ENCODE data around the gene CFAP58. TPM values are rescaled to one million over a fixed set of nuclear protein-coding genes. Genes with fewer than 3 reads are reported as not detected.
A peak's percentile ranks its signal among the peaks of the same experiment; 100 is the strongest.

Gene CFAP58
- total RNA-seq, 6 experiments from 2014 or later = 0.35 to 1.1 (median 0.41) TPM

- H3K27ac Mint-ChIP-seq = no peak overlapping the region
- H3K27me3 Mint-ChIP-seq (ENCODE audit: insufficient read depth) = no peaks in the 10 kb centered on the region
- no peak for TF ChIP-seq CTCF (IDR thresholded peaks at IDR 0.05)
- no peaks in the 10 kb centered on the region for H3K36me3 Mint-ChIP-seq (ENCODE audit: low read depth)
- H3K4me1 Mint-ChIP-seq (ENCODE audit: low read depth) = peaks cover 12% of the 10 kb centered on the region; the same call in 1 of the 2 replicates
- no peak for DNase-seq
- no peak overlapping the region for H3K4me3 Mint-ChIP-seq
- no peaks in the 10 kb centered on the region for H3K9me3 Mint-ChIP-seq
These were observed 4.0 kb upstream of the CFAP58 start for GRCh38 chr10:104349623-104350126.

GRCh38 chr10:104350127-104350635, 3.5 kb upstream of the CFAP58 start:
- Mint-ChIP-seq H3K9me3 (no peaks in the 10 kb centered on the region), H3K27ac (no peak overlapping the region), H3K4me1 (ENCODE audit: low read depth) (peaks cover 12% of the 10 kb centered on the region; the same call in 1 of the 2 replicates), H3K27me3 (ENCODE audit: insufficient read depth) (no peaks in the 10 kb centered on the region), H3K4me3 (no peak overlapping the region), H3K36me3 (ENCODE audit: low read depth) (no peaks in the 10 kb centered on the region)
- DNase-seq = peak; percentile 70
- peak; percentile 78 for TF ChIP-seq CTCF (IDR thresholded peaks at IDR 0.05)

GRCh38 chr10:104351061-104351702, 2.5 kb upstream of the CFAP58 start:
- TF ChIP-seq CTCF (IDR thresholded peaks at IDR 0.05) = no peak
- Mint-ChIP-seq H3K27me3 (ENCODE audit: insufficient read depth) (no peaks in the 10 kb centered on the region), H3K27ac (no peak overlapping the region), H3K36me3 (ENCODE audit: low read depth) (no peaks in the 10 kb centered on the region), H3K9me3 (no peaks in the 10 kb centered on the region), H3K4me3 (peak overlapping the region; percentile 63), H3K4me1 (ENCODE audit: low read depth) (peaks cover 12% of the 10 kb centered on the region; the same call in 1 of the 2 replicates)
- DNase-seq = peak; percentile 78

- Mint-ChIP-seq H3K4me3 (peak overlapping the region; percentile 63), H3K36me3 (ENCODE audit: low read depth) (no peaks in the 10 kb centered on the region), H3K27ac (no peak overlapping the region), H3K27me3 (ENCODE audit: insufficient read depth) (no peaks in the 10 kb centered on the region), H3K9me3 (no peaks in the 10 kb centered on the region), H3K4me1 (ENCODE audit: low read depth) (peaks cover 12% of the 10 kb centered on the region; the same call in 1 of the 2 replicates)
- DNase-seq = no peak
- TF ChIP-seq CTCF (IDR thresholded peaks at IDR 0.05) = no peak
These were observed 1.7 kb upstream of the CFAP58 start for GRCh38 chr10:104351919-104352318.

GRCh38 chr10:104359811-104360210, 6.2 kb downstream of the CFAP58 start:
- TF ChIP-seq CTCF (IDR thresholded peaks at IDR 0.05) = no peak
- H3K9me3 Mint-ChIP-seq = peaks cover 12% of the 10 kb centered on the region
- H3K4me3 Mint-ChIP-seq = no peak overlapping the region
- no peak for DNase-seq
- no peak overlapping the region for H3K27ac Mint-ChIP-seq
- H3K4me1 Mint-ChIP-seq (ENCODE audit: low read depth) = no peaks in the 10 kb centered on the region
- H3K27me3 Mint-ChIP-seq (ENCODE audit: insufficient read depth) = peaks cover 8% of the 10 kb centered on the region
- peaks cover 9% of the 10 kb centered on the region; the same call in 1 of the 2 replicates for H3K36me3 Mint-ChIP-seq (ENCODE audit: low read depth)

Measured in HFFc6 (cell line).